Adrenal gland (tissue), 12 donors: Measurements from ENCODE around the gene CABCOCO1. TPM values are rescaled to one million over a fixed set of nuclear protein-coding genes. Genes with fewer than 3 reads are reported as not detected.

Experiments
- DNase-seq, 7 donors: peaks; one replicate each; pipeline ENCODE4 v3.0.0-alpha.2; 2019 to 2020
- H3K27ac ChIP-seq, 5 donors: fragments of 200-600 bp; sonication (generic) in 4 of 5; 1 replicate in 3 of 5; 2 replicates in 2 of 5; pipeline versions ENCODE4 v1.5.1 to v1.8.0; 2016 to 2020; ENCODE audit warnings: mild to moderate bottlenecking in 1 of 5
- H3K27me3 ChIP-seq: fragments of 200-600 bp; 2 replicates; pipeline ENCODE4 v1.8.0; 2021
- H3K36me3 ChIP-seq, 2 donors: fragments of 200-600 bp; replicated peaks in 1 of 2; 1 replicate in 1 of 2; 2 replicates in 1 of 2; pipeline versions ENCODE4 v1.5.1 to v1.8.0; 2018 to 2022
- H3K4me1 ChIP-seq, 2 donors: fragments of 200-600 bp; replicated peaks in 1 of 2; 1 replicate in 1 of 2; 2 replicates in 1 of 2; pipeline versions ENCODE4 v1.5.1 to v1.8.0; 2018 to 2021
- H3K4me3 ChIP-seq, 4 donors: fragments of 200-600 bp; sonication (generic) in 3 of 4; one replicate each; pipeline ENCODE4 v1.5.1; 2016 to 2018
- H3K9me3 ChIP-seq, 3 donors: fragments of 200-600 bp; sonication (generic) in 1 of 3; replicated peaks in 1 of 3; 1 replicate in 2 of 3; 2 replicates in 1 of 3; pipeline versions ENCODE4 v1.5.1 to v1.8.0; 2016 to 2021
- CTCF ChIP-seq, 6 experiments: fragments of 450-650 bp in 4 of 6; fragments of 200-600 bp in 2 of 6; sonication (generic) in 1 of 6; IDR thresholded peaks; 1 replicate in 5 of 6; 2 replicates in 1 of 6; pipeline versions ENCODE4 v1.5.1 to v1.8.0; 2016 to 2021; ENCODE audit warnings: antibody characterized with exemption in 6 of 6, mild to moderate bottlenecking in 2 of 6, moderate library complexity in 1 of 6
- POLR2A ChIP-seq, 2 donors: fragments of 450-650 bp; IDR thresholded peaks; one replicate each; pipeline ENCODE4 v1.6.1; 2017; ENCODE audit warnings: antibody characterized with exemption in 2 of 2, mild to moderate bottlenecking in 2 of 2, moderate library complexity in 1 of 2
- WGBS, 4 donors: extraction: QIAGEN DNeasy Blood & Tissue Kit in 2 of 4; methylation state at CpG; one replicate each; pipeline versions ENCODE4 v1.1.5 to v1.1.7; 2013 to 2017; 5-methylcytosine and 5-hydroxymethylcytosine counted together
- intact Hi-C, 2 donors: fragments of 100-400 bp; cut with DNase I; formaldehyde crosslinking; loops; one replicate each; pipeline versions ENCODE4 v1.14.1 to v1.15.0; 2022 to 2023
- polyA plus RNA-seq, 3 donors: library from polyadenylated mRNA; stranded (reverse); fragments of 200-250 nt in 2 of 3; fragments of 350-450 nt in 1 of 3; fragmentation: Illumina TruSeq in 1 of 3; extraction: RNeasy Lipid Tissue Mini Kit (QIAGEN cat#74804) in 1 of 3; gene quantifications; one replicate each; pipeline ENCODE4 v1.2.3, GENCODE V29; 2013 to 2014
- total RNA-seq, 9 donors: library from RNA; depleted of rRNA in 4 of 9; stranded (reverse); fragments of >200 nt in 4 of 9; fragments of 120-200 nt in 1 of 9; fragmentation: NEBNext Ultra II Directional in 1 of 9; extraction: Animal tissue kit (Norgen Biotek cat#: 25700) in 1 of 9; gene quantifications; one replicate each; pipeline versions ENCODE4 v1.1.0 to v1.2.4, GENCODE V29; 2013 to 2023
- donor health status: healthy with polysubstance abuse.
- donor health status: Bipolar disorder and iron deficiency.
- donor health status: DM: yes; HTN: yes; CAD: no.
- donor health status: DM: no; HTN: no; CAD: no.
- donor health status: DM: no; HTN: no; CAD: no.
- donor health status: DM: yes; HTN: yes; CAD: no.

Gene CABCOCO1
- total and polyA plus RNA-seq, 12 donors: 0.36 to 2.9 (median 1.4) TPM; not detected in 6

DNA sequence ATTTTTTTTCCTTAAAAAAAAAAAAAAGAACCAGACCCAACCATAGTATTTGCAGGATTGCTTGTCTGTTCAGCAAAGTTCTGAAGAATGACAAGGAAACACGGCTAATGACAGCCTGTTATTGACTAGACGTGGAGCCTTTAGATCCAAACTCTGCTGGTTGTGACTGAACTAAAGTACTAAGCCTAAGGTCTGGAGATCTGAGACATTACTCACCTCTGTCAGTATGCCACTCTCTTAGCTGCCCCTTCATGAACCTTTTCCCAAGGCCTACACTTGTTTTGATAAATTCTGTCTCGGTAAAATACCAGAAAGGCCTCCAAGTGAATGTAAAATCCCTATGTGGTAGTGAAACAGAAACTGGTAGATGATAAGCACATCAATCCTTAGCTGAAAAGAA, 101.0 kb downstream of the CABCOCO1 start:
- WGBS, 4 donors: 66 to 81% (median 75%) methylated on average over 3 of the region's 3 CpGs
- Histone ChIP-seq H3K9me3 (no peaks in the 10 kb centered on the region), H3K27me3 (no peaks in the 10 kb centered on the region), H3K27ac (no peak overlapping the region), H3K4me1 (peaks cover 0 to 7% of the 10 kb centered on the region in 2 donors), H3K4me3 (no peak overlapping the region), H3K36me3 (no peaks in the 10 kb centered on the region)
- intact Hi-C loops: no loop called here
- no peak for TF ChIP-seq CTCF (IDR thresholded peaks at IDR 0.05)
- no peak for TF ChIP-seq POLR2A (IDR thresholded peaks at IDR 0.05)
- DNase-seq: no peak

GRCh38 chr10:61764486-61764885, 101.8 kb downstream of the CABCOCO1 start:
- no peak for DNase-seq
- intact Hi-C loops: no loop called here
- H3K27ac ChIP-seq: no peak overlapping the region
- no peaks in the 10 kb centered on the region for H3K27me3 ChIP-seq
- peaks cover 0 to 7% of the 10 kb centered on the region in 2 donors for H3K4me1 ChIP-seq
- H3K9me3 ChIP-seq: no peaks in the 10 kb centered on the region
- no peaks in the 10 kb centered on the region for H3K36me3 ChIP-seq
- 83 to 96% (median 86%) methylated on average over 5 of the region's 5 CpGs for WGBS, 4 donors
- TF ChIP-seq POLR2A (IDR thresholded peaks at IDR 0.05): no peak
- no peak for TF ChIP-seq CTCF (IDR thresholded peaks at IDR 0.05)
- no peak overlapping the region for H3K4me3 ChIP-seq

DNA sequence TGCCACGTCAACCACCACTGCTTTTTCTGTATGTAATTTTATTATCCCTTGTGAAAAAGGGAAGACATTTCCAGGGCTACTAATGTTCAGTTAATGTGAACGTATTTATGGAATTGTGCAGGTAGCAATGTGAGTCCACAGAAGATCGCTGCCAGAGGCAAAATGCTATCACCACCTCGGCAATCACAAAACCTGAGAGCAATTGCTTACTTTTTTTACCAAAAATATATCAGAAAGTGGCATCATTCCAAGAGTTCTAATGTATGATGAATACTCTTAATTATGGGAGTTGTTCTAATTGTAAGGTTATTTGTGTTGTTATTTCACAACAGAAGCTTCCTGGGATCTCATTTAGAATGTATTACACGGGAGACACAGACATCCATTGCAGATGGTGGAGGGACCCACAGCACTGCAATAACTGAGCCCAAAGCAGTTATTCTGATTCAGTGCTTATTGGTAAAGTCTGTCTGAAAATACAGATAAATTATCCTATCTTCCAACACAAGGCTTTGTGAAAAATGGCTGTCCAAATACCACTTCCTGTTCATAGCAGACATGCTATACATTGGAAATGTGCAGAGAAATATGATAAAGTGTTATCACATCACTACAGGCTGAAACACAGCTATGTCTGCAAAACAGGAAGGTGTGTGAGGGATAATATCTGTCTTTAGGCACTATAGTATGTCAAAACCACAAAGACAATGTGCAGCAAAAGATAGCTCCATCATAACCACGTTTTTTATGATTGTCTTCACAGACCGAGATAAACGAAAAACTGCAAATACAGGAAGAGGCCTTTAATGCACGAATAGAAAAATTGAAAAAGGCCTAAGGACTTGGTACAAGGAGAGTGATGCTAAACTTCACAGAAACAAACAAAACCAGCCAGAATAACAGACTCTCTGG, 102.7 kb downstream of the CABCOCO1 start:
- 60 to 73% (median 66%) methylated on average over 9 of the region's 9 CpGs for WGBS, 4 donors
- TF ChIP-seq POLR2A (IDR thresholded peaks at IDR 0.05): no peak
- no peak for TF ChIP-seq CTCF (IDR thresholded peaks at IDR 0.05)
- no peaks in the 10 kb centered on the region for H3K9me3 ChIP-seq
- H3K4me1 ChIP-seq: peaks cover 0 to 7% of the 10 kb centered on the region in 2 donors
- intact Hi-C loops: no loop called here
- no peaks in the 10 kb centered on the region for H3K27me3 ChIP-seq
- H3K27ac ChIP-seq: no peak overlapping the region
- no peaks in the 10 kb centered on the region for H3K36me3 ChIP-seq
- no peak overlapping the region for H3K4me3 ChIP-seq
- DNase-seq: no peak

DNA sequence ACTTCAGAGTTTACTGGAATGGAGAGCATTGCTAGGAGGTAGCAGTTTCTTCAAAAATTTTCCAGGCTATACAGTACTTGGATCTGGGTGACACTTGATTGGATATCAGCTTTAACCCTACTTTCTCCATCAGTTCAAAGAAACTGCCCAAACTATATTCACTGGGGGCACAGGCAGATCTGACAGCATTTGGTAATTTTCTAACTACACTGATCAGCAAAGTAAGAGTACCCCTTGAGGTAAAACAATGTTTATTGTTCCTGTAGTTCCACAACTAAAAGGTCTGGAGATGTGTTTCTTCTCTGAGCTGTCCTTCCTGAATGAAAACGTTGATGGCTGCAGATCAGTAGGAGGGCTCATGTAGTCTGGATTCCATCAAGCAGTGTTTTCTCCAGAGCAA, 104.2 kb downstream of the CABCOCO1 start:
- intact Hi-C loops: no loop called here
- Histone ChIP-seq H3K27me3 (no peaks in the 10 kb centered on the region), H3K4me3 (no peak overlapping the region), H3K9me3 (no peaks in the 10 kb centered on the region), H3K36me3 (no peaks in the 10 kb centered on the region), H3K4me1 (no peaks in the 10 kb centered on the region), H3K27ac (no peak overlapping the region)
- TF ChIP-seq POLR2A (IDR thresholded peaks at IDR 0.05): no peak
- TF ChIP-seq CTCF (IDR thresholded peaks at IDR 0.05): no peak
- 33 to 64% (median 50%) methylated on average over 1 of the region's 1 CpG for WGBS, 4 donors
- DNase-seq: no peak
